H7 (cell line): ENCODE results near the gene ENPP7. TPM values are rescaled to one million over a fixed set of nuclear protein-coding genes. Genes with fewer than 3 reads are reported as not detected.
A peak's percentile ranks its signal among the peaks of the same experiment; 100 is the strongest.
"Not testable (repeated sequence)": the region's sequence is repeated elsewhere in the genome, so short reads cannot be mapped to it uniquely, and the experiment has no call there.

Source experiments
- DNase-seq: peaks from one replicate; pipeline ENCODE4 v3.0.0; 2012
- H3K27me3 ChIP-seq: 2 replicates; pipeline ENCODE4 v1.6.0; 2011; ENCODE audit warnings: mild to moderate bottlenecking, low read length; ENCODE audit not compliant: control insufficient read depth, insufficient read depth
- H3K36me3 ChIP-seq: replicated peaks from 2 replicates; pipeline ENCODE4 v1.5.1; 2011; ENCODE audit warnings: low read length; ENCODE audit not compliant: control insufficient read depth, insufficient read depth
- H3K4me3 ChIP-seq: 2 replicates; pipeline ENCODE4 v1.5.1; 2011; ENCODE audit warnings: low read depth, mild to moderate bottlenecking, control low read depth, low read length, moderate library complexity; ENCODE audit not compliant: insufficient read depth
- total RNA-seq: library from RNA; depleted of rRNA; stranded (reverse); fragments of >200 nt; shearing (Covaris generic); gene quantifications from 2 replicates; pipeline ENCODE4 v1.2.3, GENCODE V29; 2014

The ENPP7 gene
- total RNA-seq, 1 experiment from 2014 or later: not detected

GRCh38 chr17:79761894-79762589 lies 31.3 kb downstream of the ENPP7 start:
- no peaks in the 10 kb centered on the region for H3K36me3 ChIP-seq
- H3K27me3 ChIP-seq: no peaks in the 10 kb centered on the region
- H3K4me3 ChIP-seq: no peak overlapping the region
- DNase-seq: peak; percentile 35

DNA sequence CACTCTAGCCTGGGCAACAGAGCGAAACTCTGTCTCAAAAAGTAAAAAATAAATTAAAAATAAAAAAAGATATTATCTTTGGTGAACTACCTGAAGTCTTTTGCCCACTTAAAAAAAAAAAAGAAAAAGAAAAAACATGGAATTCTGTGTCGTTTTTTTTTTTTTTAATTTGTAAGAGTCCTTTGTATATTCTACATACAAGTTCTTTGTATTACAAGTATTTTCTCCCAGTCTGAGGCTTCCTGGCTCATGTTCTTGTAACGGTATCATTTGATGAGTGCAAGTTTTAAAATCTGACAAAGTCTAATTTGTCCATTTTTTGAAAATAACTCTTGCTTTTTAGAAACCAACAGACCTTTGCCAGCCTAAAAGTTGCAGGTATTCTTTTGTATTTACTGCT lies 35.0 kb downstream of the ENPP7 start:
- no peaks in the 10 kb centered on the region for H3K27me3 ChIP-seq

GRCh38 chr17:79769570-79770506 lies 39.1 kb downstream of the ENPP7 start:
- Histone ChIP-seq H3K4me3 (no peak overlapping the region), H3K27me3 (peaks cover 4% of the 10 kb centered on the region; the same call in 1 of the 2 replicates), H3K36me3 (no peaks in the 10 kb centered on the region)
- peak; percentile 45 for DNase-seq

More for the DNA sequence above, 35.0 kb downstream of the ENPP7 start:
- no peak for DNase-seq
- Histone ChIP-seq H3K36me3 (no peaks in the 10 kb centered on the region), H3K4me3 (no peak overlapping the region)

- no peak for DNase-seq
- Histone ChIP-seq H3K36me3 (no peaks in the 10 kb centered on the region), H3K4me3 (no peak overlapping the region)
These were observed 40.5 kb downstream of the ENPP7 start for GRCh38 chr17:79771276-79771675.

GRCh38 chr17:79772726-79773125 lies 42.0 kb downstream of the ENPP7 start:
- not testable (repeated sequence) for H3K27me3 ChIP-seq, H3K4me3 ChIP-seq, DNase-seq, H3K36me3 ChIP-seq

More at GRCh38 chr17:79771276-79771675, 40.5 kb downstream of the ENPP7 start:
- peaks cover 4% of the 10 kb centered on the region; the same call in 1 of the 2 replicates for H3K27me3 ChIP-seq

- H3K36me3 ChIP-seq: peaks cover under 1% of the 10 kb centered on the region; the same call in 1 of the 2 replicates
- H3K4me3 ChIP-seq: no peak overlapping the region
- DNase-seq: peak; percentile 43
- peaks cover 4% of the 10 kb centered on the region; the same call in 1 of the 2 replicates for H3K27me3 ChIP-seq
These were observed 43.8 kb downstream of the ENPP7 start for GRCh38 chr17:79774561-79774975.

- Histone ChIP-seq H3K4me3 (no peak overlapping the region), H3K36me3 (peaks cover 11% of the 10 kb centered on the region), H3K27me3 (peaks cover 4% of the 10 kb centered on the region; the same call in 1 of the 2 replicates)
- DNase-seq: no peak
These were observed 44.9 kb downstream of the ENPP7 start for GRCh38 chr17:79775632-79776031.

GRCh38 chr17:79776376-79777119 lies 45.8 kb downstream of the ENPP7 start:
- Histone ChIP-seq H3K36me3 (peaks cover 15% of the 10 kb centered on the region), H3K27me3 (peaks cover 4% of the 10 kb centered on the region; the same call in 1 of the 2 replicates), H3K4me3 (peak overlapping the region; percentile 53)
- DNase-seq: peak; percentile 73

- peaks cover 17% of the 10 kb centered on the region for H3K36me3 ChIP-seq
- H3K4me3 ChIP-seq: peak overlapping the region; percentile 53
- peaks cover 4% of the 10 kb centered on the region; the same call in 1 of the 2 replicates for H3K27me3 ChIP-seq
- DNase-seq: peak; percentile 71
These were observed 46.6 kb downstream of the ENPP7 start for GRCh38 chr17:79777120-79777893.

- DNase-seq: peak; percentile 100
- H3K4me3 ChIP-seq: peak within 1 kb of the TSS; percentile 96
- peaks cover 4% of the 10 kb centered on the region; the same call in 1 of the 2 replicates for H3K27me3 ChIP-seq
- peaks cover 22% of the 10 kb centered on the region for H3K36me3 ChIP-seq
These were observed 47.3 kb downstream of the ENPP7 start, which contains the start of gene CBX2 for GRCh38 chr17:79777894-79778503. Gene CBX2, plus strand, starts transcription at chr17:79778148. Its CDS starts 88 bp downstream, at chr17:79778236.

GRCh38 chr17:79778504-79779083 lies 47.9 kb downstream of the ENPP7 start:
- peaks cover 4% of the 10 kb centered on the region; the same call in 1 of the 2 replicates for H3K27me3 ChIP-seq
- DNase-seq: peak; percentile 93
- peak overlapping the region; percentile 96 for H3K4me3 ChIP-seq

DNA sequence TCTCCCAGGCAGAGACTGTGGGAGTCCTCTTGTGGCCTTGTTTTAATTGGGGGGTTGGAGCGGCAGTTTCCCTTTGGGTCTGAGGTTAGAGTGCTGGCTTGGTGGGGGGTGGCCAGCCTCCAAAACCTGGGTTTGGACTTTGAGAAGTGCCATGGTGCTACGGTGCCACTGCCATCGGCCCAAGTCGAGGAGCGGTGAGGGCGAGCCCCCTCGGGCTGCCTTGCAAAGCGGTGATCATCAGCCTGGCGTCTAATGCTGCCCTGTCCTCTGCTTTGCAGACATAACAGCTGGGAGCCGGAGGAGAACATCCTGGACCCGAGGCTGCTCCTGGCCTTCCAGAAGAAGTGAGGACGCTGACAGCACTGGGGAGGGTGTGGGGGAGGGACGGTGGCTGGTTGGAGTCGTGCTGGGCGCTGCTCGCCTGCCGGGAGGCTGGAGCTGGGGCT lies 48.4 kb downstream of the ENPP7 start:
- Histone ChIP-seq H3K27me3 (peaks cover 4% of the 10 kb centered on the region; the same call in 1 of the 2 replicates), H3K36me3 (peaks cover 23% of the 10 kb centered on the region), H3K4me3 (peak overlapping the region; percentile 96)
- peak; percentile 80 for DNase-seq

More at GRCh38 chr17:79778504-79779083, 47.9 kb downstream of the ENPP7 start:
- H3K36me3 ChIP-seq: peaks cover 23% of the 10 kb centered on the region
